Astrocyte of the spinal cord (primary cell): ENCODE results near the gene TAF4B.
"Not testable (repeated sequence)": the region's sequence is repeated elsewhere in the genome, so short reads cannot be mapped to it uniquely, and the experiment has no call there.

ENCODE experiments used
- DNase-seq: peaks from one replicate; pipeline ENCODE4 v3.0.0; 2011; ENCODE audit warnings: low read depth, low spot score
- H3K4me3 ChIP-seq: 2 replicates; pipeline ENCODE4 v1.5.1; 2011; ENCODE audit warnings: low read depth, mild to moderate bottlenecking, low read length, moderate library complexity
- in situ Hi-C: cut with HindIII; loops from 2 replicates; pipeline ENCODE4 v1.10.0; 2017; ENCODE audit warnings: low sequenced_read_pairs
- TF ChIP-seq, protein P1 (sequence below): IDR thresholded peaks from 2 replicates; pipeline ENCODE4 v1.5.1; 2012; ENCODE audit warnings: low read depth, mild to moderate bottlenecking, low read length, inconsistent platforms

Gene TAF4B

DNA sequence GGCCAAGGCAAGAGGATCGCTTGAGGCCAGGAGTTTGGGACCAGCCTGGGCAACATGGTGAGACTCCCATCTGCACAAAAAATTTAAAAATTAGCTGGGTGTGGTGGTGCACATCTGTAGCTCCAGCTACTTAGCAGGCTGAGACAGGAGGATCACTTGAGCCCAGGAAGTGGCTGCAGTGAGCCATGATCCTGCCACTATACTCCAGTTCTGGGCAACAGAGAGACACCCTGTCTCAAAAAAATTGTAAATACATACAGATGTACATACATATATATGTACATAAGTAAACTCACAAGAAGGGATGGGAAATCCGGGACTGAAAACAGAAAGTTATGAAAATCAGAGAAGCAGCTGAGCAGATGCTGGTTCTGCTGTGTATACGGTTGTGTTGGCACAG, 29.6 kb upstream of the TAF4B start:
- TF ChIP-seq, protein P1, sequence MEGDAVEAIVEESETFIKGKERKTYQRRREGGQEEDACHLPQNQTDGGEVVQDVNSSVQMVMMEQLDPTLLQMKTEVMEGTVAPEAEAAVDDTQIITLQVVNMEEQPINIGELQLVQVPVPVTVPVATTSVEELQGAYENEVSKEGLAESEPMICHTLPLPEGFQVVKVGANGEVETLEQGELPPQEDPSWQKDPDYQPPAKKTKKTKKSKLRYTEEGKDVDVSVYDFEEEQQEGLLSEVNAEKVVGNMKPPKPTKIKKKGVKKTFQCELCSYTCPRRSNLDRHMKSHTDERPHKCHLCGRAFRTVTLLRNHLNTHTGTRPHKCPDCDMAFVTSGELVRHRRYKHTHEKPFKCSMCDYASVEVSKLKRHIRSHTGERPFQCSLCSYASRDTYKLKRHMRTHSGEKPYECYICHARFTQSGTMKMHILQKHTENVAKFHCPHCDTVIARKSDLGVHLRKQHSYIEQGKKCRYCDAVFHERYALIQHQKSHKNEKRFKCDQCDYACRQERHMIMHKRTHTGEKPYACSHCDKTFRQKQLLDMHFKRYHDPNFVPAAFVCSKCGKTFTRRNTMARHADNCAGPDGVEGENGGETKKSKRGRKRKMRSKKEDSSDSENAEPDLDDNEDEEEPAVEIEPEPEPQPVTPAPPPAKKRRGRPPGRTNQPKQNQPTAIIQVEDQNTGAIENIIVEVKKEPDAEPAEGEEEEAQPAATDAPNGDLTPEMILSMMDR: no peak
- no peak for DNase-seq
- H3K4me3 ChIP-seq: no peak overlapping the region
- in situ Hi-C loops: no loop called here

DNA sequence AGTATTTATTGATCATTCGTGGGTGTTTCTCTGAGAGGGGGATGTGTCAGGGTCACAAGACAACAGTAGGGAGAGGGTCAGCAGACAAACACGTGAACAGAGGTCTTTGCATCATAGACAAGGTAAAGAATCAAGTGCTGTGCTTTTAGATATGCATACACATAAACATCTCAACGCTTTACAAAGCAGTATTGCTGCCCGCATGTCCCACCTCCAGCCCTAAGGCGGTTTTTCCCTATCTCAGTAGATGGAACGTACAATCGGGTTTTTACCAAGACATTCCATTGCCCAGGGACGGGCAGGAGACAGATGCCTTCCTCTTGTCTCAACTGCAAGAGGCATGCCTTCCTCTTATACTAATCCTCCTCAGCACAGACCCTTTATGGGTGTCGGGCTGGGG, 24.2 kb upstream of the TAF4B start:
- H3K4me3 ChIP-seq, DNase-seq, in situ Hi-C loops: not testable (repeated sequence)

DNA sequence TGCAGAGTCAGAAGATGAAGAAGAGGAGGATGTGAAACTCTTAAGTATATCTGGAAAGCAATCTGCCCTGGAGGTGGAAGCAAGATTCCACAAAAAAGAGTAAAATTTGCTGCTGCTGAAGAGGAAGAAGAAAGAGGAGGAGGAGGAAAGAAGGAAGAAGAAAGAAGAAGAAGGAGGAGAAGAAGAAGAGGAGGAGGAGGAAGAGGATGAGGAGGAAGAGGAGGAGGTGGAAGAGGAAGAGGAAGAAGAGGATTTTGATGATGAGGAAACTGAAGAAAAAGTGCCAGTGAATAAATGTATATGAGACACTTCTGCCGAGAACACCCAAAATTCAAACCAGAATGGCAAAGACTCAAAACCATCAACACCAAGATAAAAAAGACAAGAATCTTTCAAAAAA, 20.9 kb upstream of the TAF4B start:
- TF ChIP-seq, protein P1: no peak
- H3K4me3 ChIP-seq: no peak overlapping the region
- DNase-seq: no peak
- in situ Hi-C loops: no loop called here

DNA sequence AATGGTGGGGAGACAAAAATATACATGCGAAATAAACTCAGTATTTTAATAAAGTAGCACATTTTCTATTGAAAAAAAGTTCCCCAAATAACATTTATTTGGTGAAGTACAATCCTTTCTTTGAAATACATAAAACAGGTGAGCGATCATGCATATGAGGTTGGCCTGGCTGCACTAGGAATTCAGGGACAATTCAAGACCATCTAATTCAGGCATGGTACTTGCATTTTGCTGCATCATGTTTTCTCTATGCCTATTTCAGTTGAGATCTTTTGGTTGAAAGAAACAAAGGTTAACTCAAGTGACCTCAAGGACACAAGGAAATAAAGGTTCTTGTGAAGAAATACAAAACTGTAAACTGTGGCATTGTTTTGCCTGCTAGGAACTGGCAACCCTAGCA, 19.8 kb upstream of the TAF4B start:
- no peak overlapping the region for H3K4me3 ChIP-seq
- TF ChIP-seq, protein P1: no peak
- in situ Hi-C loops: no loop called here
- no peak for DNase-seq

DNA sequence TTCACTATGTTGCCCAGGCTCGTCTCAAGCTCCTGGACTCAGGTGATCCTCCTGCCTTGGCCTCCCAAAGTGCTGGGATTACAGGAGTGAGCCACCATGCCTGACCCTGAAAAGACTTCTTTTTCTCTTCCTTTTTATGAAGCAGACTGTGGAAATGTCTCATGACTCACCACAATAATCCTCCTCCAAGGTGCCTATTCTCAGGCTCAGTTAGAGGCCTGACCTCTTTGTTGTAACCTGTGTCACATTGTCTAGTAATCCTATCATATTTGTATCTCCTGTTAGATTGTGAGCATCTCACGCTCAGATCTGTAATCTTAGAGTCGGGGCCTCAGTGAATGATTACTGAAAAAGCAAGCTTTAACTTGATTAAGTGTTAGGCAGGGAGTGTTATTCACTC, 18.3 kb upstream of the TAF4B start:
- TF ChIP-seq, protein P1: no peak
- no peak overlapping the region for H3K4me3 ChIP-seq
- no peak for DNase-seq
- in situ Hi-C loops: no loop called here

DNA sequence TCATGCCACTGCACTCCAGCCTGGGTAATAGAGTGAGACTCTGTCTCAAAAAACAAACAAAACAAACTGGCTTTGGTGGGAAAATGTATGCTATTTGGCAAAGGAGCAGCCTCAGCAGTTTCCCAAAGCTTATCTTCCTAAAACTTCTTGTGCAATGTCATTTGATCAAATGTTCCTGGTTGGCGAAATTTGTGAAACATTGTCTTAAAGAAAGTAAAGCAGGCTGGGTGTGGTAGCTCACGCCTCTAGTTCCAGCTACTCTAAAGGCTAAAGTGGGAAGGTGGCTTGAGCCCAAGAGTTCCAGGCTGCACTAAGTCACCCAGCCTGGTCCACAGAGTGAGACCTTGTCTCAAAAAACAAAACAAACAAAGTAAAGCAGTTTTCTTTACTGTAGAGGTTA, 17.3 kb upstream of the TAF4B start:
- DNase-seq: no peak
- H3K4me3 ChIP-seq: no peak overlapping the region
- in situ Hi-C loops: no loop called here
- TF ChIP-seq, protein P1: no peak

DNA sequence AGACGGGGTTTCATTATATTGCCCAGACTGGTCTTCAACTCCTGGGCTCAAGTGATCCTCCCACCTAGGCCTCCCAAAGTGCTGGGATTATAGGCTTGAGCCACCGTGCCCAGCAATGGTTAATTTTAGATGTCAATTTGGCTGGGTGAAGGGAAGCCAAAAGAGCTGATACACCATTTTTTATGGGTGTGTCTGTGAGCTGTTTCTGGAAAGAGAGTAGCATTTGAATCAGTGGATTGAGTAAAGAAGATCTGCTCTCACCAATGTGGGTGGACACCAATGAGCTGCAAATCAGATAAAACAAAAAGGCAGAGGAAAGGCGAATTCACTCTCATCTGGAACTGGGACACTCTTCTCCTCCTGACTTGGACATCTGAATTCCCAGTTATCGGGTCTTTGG, 16.1 kb upstream of the TAF4B start:
- TF ChIP-seq, protein P1: no peak
- in situ Hi-C loops: no loop called here
- no peak for DNase-seq
- H3K4me3 ChIP-seq: no peak overlapping the region
